C4-2B (cell line): Measurements from ENCODE around the gene AFF4.

Experiments used
- ZFX ChIP-seq: fragments of 450-650 bp; IDR thresholded peaks from 2 replicates; pipeline ENCODE4 v1.6.1; 2017
- TF ChIP-seq, protein P1 (sequence below): fragments of 450-650 bp; conservative IDR thresholded peaks from 2 replicates; pipeline ENCODE4 v1.5.1; 2017; ENCODE audit warnings: mild to moderate bottlenecking

- TF ChIP-seq, protein P1, sequence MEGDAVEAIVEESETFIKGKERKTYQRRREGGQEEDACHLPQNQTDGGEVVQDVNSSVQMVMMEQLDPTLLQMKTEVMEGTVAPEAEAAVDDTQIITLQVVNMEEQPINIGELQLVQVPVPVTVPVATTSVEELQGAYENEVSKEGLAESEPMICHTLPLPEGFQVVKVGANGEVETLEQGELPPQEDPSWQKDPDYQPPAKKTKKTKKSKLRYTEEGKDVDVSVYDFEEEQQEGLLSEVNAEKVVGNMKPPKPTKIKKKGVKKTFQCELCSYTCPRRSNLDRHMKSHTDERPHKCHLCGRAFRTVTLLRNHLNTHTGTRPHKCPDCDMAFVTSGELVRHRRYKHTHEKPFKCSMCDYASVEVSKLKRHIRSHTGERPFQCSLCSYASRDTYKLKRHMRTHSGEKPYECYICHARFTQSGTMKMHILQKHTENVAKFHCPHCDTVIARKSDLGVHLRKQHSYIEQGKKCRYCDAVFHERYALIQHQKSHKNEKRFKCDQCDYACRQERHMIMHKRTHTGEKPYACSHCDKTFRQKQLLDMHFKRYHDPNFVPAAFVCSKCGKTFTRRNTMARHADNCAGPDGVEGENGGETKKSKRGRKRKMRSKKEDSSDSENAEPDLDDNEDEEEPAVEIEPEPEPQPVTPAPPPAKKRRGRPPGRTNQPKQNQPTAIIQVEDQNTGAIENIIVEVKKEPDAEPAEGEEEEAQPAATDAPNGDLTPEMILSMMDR, result no peak
- TF ChIP-seq ZFX, result no peak
Observed at GRCh38 chr5:132854301-132854700, 109.1 kb downstream of the AFF4 start.
